Panc1 (cell line): ENCODE results near the gene PEX1. TPM values are rescaled to one million over a fixed set of nuclear protein-coding genes. Genes with fewer than 3 reads are reported as not detected.

ENCODE experiments used
- ATAC-seq: fragments of 200-7000 bp; cut with Tn5 transposase; 2 replicates; pipeline ENCODE4 v1.9.1; 2020; ENCODE audit warnings: mild to moderate bottlenecking, moderate library complexity
- BruUV-seq: library from RNA; stranded (reverse); fragments of 400-500 nt; replicated peaks from 2 replicates; lab custom pipeline; 2021; lab: Mats Ljungman, UMichigan
- CTCF ChIA-PET: fragments of 300-600 bp; sonication (Branson Sonifier 250); formaldehyde crosslinking; loops from one replicate; lab custom pipeline; 2022; ENCODE audit warnings: antibody characterized with exemption; lab: Charles Lee
- POLR2A ChIA-PET: fragments of 300-600 bp; sonication (Branson Sonifier 250); formaldehyde crosslinking; loops from one replicate; lab custom pipeline; 2022; ENCODE audit warnings: antibody characterized with exemption; lab: Charles Lee
- DNase-seq: peaks from one replicate; pipeline ENCODE4 v3.0.0-alpha.2; 2010; ENCODE audit warnings: low read depth, low spot score
- H3K27ac ChIP-seq: 2 replicates; pipeline ENCODE4 v1.5.1; 2011; ENCODE audit warnings: mild to moderate bottlenecking, low read length, inconsistent platforms
- H3K27me3 ChIP-seq: fragments of 200-500 bp; sonication (Bioruptor generic); 2 replicates; pipeline ENCODE4 v1.6.0; 2014; ENCODE audit warnings: low read length, inconsistent platforms; ENCODE audit not compliant: control insufficient read depth, insufficient read depth
- H3K36me3 ChIP-seq: fragments of 200-500 bp; sonication (Bioruptor generic); 2 replicates; pipeline ENCODE4 v1.5.1; 2014; ENCODE audit warnings: inconsistent platforms, mild to moderate bottlenecking, low read length, moderate library complexity; ENCODE audit not compliant: control insufficient read depth, insufficient read depth
- H3K4me1 ChIP-seq: 2 replicates; pipeline ENCODE4 v1.5.1; 2011; ENCODE audit warnings: inconsistent platforms, mild to moderate bottlenecking, low read length, moderate library complexity; ENCODE audit not compliant: control insufficient read depth, insufficient read depth
- H3K4me3 ChIP-seq, 2 experiments: 2 replicates each; pipeline ENCODE4 v1.5.1; 2011 to 2012; ENCODE audit warnings: low read depth in 2 of 2, low read length in 2 of 2, mild to moderate bottlenecking in 2 of 2, inconsistent platforms in 1 of 2, moderate library complexity in 1 of 2
- H3K9me3 ChIP-seq: fragments of 200-500 bp; sonication (Bioruptor generic); 2 replicates; pipeline ENCODE4 v1.5.1; 2014; ENCODE audit warnings: low read depth, mild to moderate bottlenecking, inconsistent platforms, low read length, moderate library complexity; ENCODE audit not compliant: control insufficient read depth, insufficient read depth
- POLR2AphosphoS5 ChIP-seq: IDR thresholded peaks from 2 replicates; pipeline ENCODE4 v1.6.1; 2012; ENCODE audit warnings: mild to moderate bottlenecking, low read depth, low read length, moderate library complexity
- SIN3A ChIP-seq: IDR thresholded peaks from 2 replicates; pipeline ENCODE4 v1.6.1; 2012; ENCODE audit warnings: low read depth, mild to moderate bottlenecking, low read length, moderate library complexity, borderline replicate concordance; ENCODE audit not compliant: insufficient read depth
- TCF7L2 ChIP-seq: IDR thresholded peaks from 2 replicates; pipeline ENCODE4 v1.6.1; 2011; ENCODE audit warnings: mild to moderate bottlenecking, low read depth, low read length, inconsistent platforms
- in situ Hi-C: cut with HindIII; loops from 2 replicates; pipeline ENCODE4 v1.10.0; 2016; ENCODE audit warnings: low sequenced_read_pairs, low pct_unique_long_range_greater_than_20kb
- intact Hi-C: fragments of 100-400 bp; cut with micrococcal nuclease; formaldehyde crosslinking; loops from one replicate; pipeline ENCODE4 v1.10.0; 2022; ENCODE audit not compliant: unreplicated experiment
- total RNA-seq: library from RNA; stranded (reverse); gene quantifications from one replicate; pipeline ENCODE4 v1.2.1, GENCODE V29; 2021; ENCODE audit not compliant: unreplicated experiment
- TF ChIP-seq, protein P1 (sequence below), 2 experiments: IDR thresholded peaks; 2 replicates each; pipeline ENCODE4 v1.6.1; 2011 to 2012; ENCODE audit warnings: low read depth in 2 of 2, control low read depth in 1 of 2, low read length in 1 of 2, mild to moderate bottlenecking in 1 of 2, moderate library complexity in 1 of 2; ENCODE audit not compliant: insufficient read depth in 1 of 2
- TF ChIP-seq, protein P2 (sequence below): fragments of 450-650 bp; IDR thresholded peaks from 2 replicates; pipeline ENCODE4 v1.5.1; 2017; ENCODE audit warnings: mild to moderate bottlenecking

The PEX1 gene
- total RNA-seq, 1 experiment from 2014 or later: 13.9 TPM

DNA sequence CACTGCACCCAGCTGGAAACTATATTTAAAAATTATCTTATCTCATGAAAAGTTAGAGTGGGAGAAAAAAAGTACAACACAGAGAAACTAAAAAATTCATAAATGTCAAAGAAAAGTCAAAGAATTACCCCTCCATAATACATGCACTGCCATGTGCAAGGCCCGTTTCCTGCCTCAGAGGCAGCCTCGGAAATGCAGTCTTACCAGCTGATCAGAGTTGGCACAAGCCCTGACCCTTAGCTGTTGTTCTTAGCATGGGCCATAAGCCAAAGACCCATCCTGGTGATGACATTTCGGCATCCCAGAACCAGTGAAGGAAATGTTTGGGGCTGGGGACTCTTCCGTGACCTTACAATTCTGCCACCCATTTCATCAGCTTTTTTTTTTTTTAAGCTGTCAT lies 21.9 kb upstream of the PEX1 start:
- POLR2A ChIA-PET: no interaction called here
- no TSS peak for BruUV-seq

DNA sequence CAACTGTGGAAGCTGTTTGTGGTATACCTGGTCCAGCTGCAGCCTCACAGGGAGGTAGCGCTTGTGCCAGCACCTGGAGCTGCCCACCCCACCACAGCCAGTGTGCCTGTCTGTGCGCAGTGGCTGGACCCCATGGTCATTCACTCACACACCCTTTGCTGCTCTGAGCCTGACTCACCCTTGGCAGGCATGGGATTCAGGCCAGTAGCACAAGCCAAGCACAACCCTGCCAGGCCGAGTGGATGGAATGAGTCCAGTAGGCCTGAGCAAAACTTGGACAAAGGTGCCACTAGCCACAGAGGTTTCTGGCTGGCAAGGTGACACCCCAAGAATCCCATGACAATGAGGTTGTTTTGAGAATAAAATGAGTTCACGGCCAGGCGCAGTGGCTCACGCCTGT lies 19.3 kb upstream of the PEX1 start:
- Histone ChIP-seq H3K27ac (no peak overlapping the region), H3K27me3 (no peaks in the 10 kb centered on the region), H3K4me1 (no peaks in the 10 kb centered on the region), H3K36me3 (no peaks in the 10 kb centered on the region), H3K4me3 (no peak overlapping the region), H3K9me3 (no peaks in the 10 kb centered on the region)
- CTCF ChIA-PET: no interaction called here
- in situ Hi-C loops (no loop called here), intact Hi-C loops (no loop called here)
- TF ChIP-seq SIN3A: no peak
- no peak for TF ChIP-seq POLR2AphosphoS5
- TF ChIP-seq, protein P1, sequence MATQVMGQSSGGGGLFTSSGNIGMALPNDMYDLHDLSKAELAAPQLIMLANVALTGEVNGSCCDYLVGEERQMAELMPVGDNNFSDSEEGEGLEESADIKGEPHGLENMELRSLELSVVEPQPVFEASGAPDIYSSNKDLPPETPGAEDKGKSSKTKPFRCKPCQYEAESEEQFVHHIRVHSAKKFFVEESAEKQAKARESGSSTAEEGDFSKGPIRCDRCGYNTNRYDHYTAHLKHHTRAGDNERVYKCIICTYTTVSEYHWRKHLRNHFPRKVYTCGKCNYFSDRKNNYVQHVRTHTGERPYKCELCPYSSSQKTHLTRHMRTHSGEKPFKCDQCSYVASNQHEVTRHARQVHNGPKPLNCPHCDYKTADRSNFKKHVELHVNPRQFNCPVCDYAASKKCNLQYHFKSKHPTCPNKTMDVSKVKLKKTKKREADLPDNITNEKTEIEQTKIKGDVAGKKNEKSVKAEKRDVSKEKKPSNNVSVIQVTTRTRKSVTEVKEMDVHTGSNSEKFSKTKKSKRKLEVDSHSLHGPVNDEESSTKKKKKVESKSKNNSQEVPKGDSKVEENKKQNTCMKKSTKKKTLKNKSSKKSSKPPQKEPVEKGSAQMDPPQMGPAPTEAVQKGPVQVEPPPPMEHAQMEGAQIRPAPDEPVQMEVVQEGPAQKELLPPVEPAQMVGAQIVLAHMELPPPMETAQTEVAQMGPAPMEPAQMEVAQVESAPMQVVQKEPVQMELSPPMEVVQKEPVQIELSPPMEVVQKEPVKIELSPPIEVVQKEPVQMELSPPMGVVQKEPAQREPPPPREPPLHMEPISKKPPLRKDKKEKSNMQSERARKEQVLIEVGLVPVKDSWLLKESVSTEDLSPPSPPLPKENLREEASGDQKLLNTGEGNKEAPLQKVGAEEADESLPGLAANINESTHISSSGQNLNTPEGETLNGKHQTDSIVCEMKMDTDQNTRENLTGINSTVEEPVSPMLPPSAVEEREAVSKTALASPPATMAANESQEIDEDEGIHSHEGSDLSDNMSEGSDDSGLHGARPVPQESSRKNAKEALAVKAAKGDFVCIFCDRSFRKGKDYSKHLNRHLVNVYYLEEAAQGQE (IDR thresholded peaks at IDR 0.05; ENCODE audit: insufficient read depth in 1 of 2, low read depth in 2 of 2, low read length in 1 of 2): no peak
- no peak for TF ChIP-seq TCF7L2
- TF ChIP-seq, protein P2, sequence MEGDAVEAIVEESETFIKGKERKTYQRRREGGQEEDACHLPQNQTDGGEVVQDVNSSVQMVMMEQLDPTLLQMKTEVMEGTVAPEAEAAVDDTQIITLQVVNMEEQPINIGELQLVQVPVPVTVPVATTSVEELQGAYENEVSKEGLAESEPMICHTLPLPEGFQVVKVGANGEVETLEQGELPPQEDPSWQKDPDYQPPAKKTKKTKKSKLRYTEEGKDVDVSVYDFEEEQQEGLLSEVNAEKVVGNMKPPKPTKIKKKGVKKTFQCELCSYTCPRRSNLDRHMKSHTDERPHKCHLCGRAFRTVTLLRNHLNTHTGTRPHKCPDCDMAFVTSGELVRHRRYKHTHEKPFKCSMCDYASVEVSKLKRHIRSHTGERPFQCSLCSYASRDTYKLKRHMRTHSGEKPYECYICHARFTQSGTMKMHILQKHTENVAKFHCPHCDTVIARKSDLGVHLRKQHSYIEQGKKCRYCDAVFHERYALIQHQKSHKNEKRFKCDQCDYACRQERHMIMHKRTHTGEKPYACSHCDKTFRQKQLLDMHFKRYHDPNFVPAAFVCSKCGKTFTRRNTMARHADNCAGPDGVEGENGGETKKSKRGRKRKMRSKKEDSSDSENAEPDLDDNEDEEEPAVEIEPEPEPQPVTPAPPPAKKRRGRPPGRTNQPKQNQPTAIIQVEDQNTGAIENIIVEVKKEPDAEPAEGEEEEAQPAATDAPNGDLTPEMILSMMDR: no peak
- POLR2A ChIA-PET: interaction anchor here (0.7 kb wide), 1 partner anchor 53 kb away, joined by 3 read pairs; no protein-coding TSS in a partner anchor
- no TSS peak for BruUV-seq
- DNase-seq: no peak
- 0 out of 2 replicates have a peak, but pooled peaks have one; percentile 38 for ATAC-seq

More for the DNA sequence above, 21.9 kb upstream of the PEX1 start:
- no peak for TF ChIP-seq TCF7L2
- Histone ChIP-seq H3K9me3 (no peaks in the 10 kb centered on the region), H3K36me3 (no peaks in the 10 kb centered on the region), H3K4me1 (no peaks in the 10 kb centered on the region), H3K27me3 (no peaks in the 10 kb centered on the region), H3K4me3 (no peak overlapping the region), H3K27ac (no peak overlapping the region)
- CTCF ChIA-PET: no interaction called here
- no peak for DNase-seq
- in situ Hi-C loops (no loop called here), intact Hi-C loops (no loop called here)
- no peak for ATAC-seq

DNA sequence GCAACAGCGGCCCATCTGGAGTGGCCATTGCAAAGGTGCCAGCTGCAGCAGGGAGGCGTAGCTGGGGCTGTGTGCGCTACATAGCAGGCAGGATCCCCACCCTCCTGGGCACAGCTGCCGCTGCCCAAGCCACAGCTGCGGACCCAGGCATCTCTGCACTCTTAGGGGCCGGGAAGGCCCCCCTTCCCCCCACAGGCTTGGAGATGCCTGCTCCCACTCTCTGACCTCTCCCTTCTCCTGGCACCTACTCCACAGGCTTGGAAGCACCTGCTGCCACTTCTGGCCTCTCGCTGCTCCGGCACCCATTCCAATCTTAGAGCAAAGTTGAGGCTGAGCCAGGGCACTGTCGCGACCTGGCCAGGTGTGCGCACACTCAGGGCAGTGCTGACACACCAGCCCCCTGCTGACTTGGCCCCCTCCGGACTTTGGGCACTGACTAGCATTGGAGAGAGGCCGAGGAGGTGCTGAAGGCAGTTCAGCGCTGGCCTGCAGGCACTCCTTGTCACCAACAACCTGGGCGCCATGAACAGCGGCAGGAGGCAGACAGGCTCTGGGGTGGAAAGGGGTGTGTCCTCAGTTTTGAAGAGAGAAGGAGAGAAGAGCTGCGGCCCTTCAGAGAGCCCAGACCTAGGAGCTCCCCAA lies 18.7 kb upstream of the PEX1 start:
- no peaks in the 10 kb centered on the region for H3K27me3 ChIP-seq
- H3K36me3 ChIP-seq: no peaks in the 10 kb centered on the region
- no peak for TF ChIP-seq TCF7L2
- TF ChIP-seq, protein P1 (IDR thresholded peaks at IDR 0.05; ENCODE audit: insufficient read depth in 1 of 2, low read depth in 2 of 2, low read length in 1 of 2): no peak
- no peak for TF ChIP-seq SIN3A
- no peak for TF ChIP-seq POLR2AphosphoS5
- TF ChIP-seq, protein P2: no peak
- CTCF ChIA-PET: no interaction called here
- H3K4me3 ChIP-seq: no peak overlapping the region
- in situ Hi-C loops (no loop called here), intact Hi-C loops (no loop called here)
- POLR2A ChIA-PET: interaction anchor here (0.7 kb wide), 1 partner anchor 54 kb away, joined by 3 read pairs; no protein-coding TSS in a partner anchor
- no peaks in the 10 kb centered on the region for H3K9me3 ChIP-seq
- H3K27ac ChIP-seq: no peak overlapping the region
- ATAC-seq: peak; percentile 42; the same call in 1 of the 2 replicates
- no peak for DNase-seq
- BruUV-seq: no TSS peak
- H3K4me1 ChIP-seq: no peaks in the 10 kb centered on the region
